SIG-M5 (cell line): ENCODE measurements around the gene UGT1A7.

Experiments used
- DNase-seq: peaks from one replicate; lab custom pipeline; 2025; lab: John Stamatoyannopoulos, UW

UGT1A7 gene

DNA sequence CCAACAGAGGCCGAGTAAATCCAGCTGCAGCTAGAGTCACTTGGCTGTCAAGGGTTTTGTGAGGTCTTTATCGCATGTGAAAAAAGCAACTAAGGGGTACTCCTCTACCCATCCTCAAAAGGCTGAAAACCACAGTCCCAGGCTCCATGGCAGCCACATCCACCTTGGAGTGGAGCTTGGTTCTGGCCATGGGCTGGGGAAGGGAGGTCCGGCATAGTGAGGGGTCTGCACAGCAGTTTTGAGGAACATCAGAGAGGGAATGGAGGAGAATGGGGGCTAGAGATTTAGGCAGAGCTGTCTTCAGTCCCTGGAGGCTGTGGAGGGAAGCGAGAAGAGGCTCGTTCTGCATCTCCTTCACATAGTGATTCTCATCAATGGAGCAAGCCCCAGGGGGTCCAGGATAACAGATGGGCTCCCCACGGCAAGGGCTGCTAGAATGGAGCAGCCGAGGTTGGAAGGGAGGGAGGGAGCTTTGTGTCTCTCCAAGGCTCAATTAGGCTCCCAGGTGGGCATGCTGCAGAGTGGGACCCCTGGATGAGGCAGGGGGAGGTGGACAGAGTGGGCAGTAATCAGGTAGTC is 117.5 kb downstream of the UGT1A7 start:
- DNase-seq = no peak

DNA sequence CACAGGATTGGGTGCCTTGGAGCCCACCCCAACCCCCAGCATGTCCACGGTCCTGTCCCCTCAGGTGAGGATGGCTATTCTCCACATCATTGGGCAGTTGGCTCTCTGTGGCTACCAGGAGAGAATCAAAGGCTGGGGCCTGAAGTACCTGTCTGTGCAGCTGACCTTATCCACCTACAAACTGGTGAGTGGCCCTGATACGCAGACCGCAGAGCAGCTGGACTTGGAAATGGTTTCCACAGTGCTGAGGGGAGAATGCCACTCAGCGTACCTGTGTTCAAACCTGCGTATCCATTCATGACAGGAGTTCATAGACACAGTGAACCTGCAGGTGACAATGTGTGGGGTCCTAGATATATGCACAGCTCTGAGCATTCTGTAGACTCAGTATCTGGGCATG is 118.0 kb downstream of the UGT1A7 start:
- no peak for DNase-seq

DNA sequence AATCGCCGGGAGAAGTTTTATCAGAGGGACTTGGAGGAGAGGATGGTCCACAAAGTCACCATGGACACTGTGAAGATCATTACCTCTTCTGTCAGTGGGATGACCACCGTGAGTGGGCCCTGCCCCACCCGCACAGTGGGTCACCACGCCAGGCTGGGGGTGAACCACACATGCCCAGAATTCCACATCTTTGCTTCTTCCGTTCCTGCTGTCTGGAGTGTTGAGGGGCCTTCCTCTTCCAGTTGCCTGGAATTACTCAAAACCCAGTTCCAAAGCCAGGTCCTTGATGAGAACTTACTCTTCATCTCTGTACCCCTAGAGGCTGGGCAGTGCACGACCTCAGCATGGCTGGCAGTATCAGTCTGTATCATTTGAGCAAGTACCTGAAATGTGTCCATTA is 118.5 kb downstream of the UGT1A7 start:
- no peak for DNase-seq

DNA sequence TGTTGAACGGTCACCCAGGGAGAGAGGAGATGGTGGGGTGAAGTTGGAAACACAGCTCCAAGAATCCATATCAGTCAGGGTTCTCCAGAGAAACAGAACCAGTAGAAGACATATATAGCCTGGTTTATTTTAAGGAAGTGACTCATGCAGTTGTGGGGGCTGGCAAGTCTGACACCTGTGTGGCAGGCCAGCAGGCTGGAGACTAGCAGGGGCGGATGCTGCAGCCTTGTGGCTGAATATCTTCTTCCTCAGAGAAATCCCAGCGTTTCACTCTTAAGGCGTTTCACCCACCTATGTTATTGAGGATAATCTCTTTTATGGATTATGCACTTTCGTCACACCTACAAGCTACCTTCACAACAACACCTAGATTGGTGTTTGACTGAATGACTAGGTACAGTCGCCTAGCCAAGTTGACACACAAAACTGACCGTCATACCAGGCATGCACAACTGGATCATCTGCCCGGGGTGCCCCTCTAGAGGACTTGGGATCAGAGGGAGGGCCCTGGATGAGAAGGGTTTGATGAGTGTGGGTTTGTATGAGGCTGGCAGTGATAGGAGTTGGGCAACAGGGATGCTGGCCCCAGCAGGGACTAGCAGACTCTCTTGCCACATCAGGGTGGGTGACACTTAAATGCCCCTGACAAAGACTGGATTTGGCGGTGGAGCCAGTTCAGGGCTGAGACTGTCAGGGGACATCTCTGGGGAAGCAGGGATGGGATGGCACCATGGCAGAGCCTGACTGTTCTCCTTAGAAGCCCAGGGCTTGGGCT is 119.8 kb downstream of the UGT1A7 start:
- DNase-seq = no peak

DNA sequence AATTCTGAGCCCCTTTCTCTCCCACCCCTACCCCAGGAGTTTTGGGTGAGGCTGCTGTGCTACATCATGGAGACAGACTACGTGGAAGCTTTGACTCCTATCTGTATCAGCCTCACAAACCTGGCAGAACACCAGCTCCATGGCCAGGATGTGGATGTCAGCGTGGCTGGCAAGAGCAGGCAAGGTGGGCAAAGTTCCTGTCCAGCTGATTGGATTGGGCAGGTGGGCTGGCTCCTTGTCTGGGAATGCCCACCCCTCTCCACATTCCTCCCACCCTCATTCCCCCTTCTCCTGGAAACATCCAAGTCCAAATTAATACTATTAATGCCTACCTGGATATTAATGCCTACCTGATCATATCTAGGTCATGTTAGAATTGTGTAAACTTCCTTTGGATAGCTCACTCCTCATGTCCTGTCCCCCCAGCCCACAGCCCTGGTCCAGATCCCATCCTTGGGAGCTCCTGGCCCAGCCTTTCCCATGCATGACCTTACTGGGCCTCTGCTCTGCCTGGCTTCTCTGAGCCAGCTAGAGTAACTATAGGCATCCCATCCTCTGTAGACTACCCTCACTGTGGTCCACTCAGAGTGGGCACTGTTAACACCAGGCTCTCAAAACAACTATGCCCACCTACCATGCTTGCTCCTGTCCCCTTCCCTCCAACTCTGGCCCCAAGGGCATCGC is 120.6 kb downstream of the UGT1A7 start:
- DNase-seq = no peak

GRCh38 chr2:233803292-233803911 is 121.7 kb downstream of the UGT1A7 start:
- DNase-seq = no peak

DNA sequence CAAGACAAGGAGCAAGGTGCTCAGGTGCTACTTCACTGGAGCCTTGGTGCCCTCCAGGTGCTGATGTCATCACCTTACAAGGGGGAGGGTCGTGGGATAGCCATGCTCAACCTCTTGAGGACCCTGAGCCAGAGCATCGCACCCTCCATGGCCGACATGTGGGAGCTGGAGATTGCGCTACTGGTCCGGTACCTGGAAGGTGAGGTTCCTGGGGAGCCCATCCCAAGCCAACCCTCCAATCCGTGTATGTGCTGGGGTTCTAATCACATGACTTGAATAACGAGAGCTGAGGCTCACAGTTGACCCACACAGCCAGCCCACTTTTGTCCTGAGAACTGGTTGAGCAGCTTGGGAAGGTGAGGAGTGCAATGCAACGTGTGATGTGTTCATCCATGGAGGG is 122.3 kb downstream of the UGT1A7 start:
- no peak for DNase-seq

GRCh38 chr2:233807215-233807865 is 125.6 kb downstream of the UGT1A7 start:
- DNase-seq = no peak

DNA sequence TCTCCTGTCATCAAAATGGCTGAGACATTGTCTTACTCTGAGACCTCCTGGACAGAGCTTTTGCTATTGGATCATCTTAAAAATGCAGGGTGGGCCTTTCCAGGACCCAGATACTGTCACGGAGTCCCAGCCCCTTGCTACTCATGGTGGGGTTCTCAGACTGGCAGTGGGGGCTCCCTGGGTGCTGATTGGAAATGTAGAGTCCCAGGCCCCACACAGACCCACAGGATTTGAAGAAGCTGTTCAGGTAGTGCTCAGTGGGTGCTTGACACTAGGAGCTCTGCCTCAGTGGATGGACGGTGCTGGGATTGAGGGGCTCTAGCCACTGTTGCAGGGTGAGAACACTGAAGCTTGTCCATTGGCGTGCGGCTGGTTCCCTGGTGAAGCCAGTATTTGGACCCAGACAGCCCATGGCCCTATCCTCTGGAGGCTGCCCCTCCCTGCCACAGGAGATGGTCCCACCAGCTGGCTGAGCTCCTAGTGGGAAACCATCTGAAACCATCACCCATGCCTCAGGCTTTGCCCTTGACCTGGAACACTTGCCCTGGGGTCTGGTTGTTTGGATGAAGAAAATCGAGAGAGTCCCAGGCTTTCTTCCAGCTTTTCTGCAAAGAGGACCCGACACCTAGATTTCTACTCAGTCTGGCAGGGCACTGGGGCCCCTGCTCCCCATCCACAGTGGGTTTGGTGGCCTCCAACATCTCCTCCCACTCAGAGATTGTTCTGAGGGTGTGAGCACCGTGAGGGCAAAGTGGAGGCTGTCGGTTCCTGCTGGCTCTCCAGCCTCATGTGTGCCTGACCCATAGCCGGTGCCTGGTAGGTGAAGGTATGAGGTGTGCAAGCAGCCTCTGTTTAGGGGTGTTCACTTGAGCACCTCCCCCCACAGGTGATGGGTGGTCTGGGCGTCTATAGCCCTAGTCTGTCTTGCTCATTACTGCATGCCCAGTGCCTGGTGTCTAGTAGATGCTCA is 126.5 kb downstream of the UGT1A7 start:
- DNase-seq = no peak

- DNase-seq = no peak
These were observed 128.7 kb downstream of the UGT1A7 start for GRCh38 chr2:233810385-233810784.

DNA sequence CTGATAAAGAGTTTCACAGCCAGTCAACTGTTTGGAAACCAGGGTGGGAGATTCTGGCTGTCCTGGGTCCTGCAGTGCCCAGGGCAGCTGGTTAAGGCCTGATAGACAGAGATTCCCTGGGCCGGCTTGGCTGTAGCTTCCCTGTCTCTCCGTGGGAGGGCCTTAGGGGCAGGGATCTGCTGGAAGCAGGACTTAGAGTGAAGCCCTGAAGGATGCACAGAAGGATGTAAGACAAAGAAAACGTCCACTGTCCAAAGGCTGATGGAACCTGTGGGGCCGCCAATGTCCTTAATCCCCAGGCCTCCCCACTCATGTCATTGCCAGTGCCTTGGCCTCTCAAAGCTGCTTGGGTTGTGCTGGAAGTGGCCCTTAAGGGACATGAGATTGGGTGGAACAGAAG is 129.4 kb downstream of the UGT1A7 start:
- DNase-seq = no peak

- no peak for DNase-seq
These were observed 130.0 kb downstream of the UGT1A7 start for GRCh38 chr2:233811732-233812131.

DNA sequence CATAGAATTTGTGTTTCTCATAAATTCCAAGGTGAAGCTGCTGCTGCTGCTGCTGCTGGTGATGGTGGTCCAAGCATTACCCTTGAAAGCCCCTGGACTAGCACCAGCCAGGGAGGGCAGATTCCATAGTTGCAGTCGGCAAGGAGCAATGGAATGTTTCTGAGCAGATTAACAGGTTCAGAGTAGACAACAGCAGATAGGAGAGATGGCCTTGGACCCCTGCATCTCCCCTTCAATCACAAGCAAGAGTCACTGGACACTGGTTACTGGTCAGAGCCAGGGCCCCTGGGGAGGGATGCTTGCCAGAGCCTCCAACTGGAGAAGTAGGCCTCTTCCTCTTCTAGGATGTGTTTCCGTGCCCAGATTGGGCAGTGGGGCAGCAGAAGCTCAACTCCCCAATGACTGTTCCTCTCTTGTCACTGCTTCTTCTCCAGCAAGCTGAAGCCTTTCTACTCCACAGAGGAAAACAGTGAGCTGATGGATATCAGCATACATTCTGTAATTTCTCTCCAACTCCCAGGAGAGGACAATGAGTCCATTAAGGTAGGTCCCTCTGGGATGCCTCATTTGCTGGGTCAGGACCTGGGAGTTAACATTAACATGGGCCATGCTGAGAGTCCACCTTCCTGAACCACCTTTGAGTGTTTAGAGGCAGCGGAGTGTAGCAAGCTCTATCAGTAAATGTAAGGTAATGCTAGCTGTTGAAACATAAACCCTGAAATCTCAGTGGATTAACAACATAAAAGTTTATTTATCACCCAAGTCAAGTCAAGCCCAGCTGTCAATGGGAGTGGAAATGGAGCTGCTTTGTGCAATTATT is 131.7 kb downstream of the UGT1A7 start:
- DNase-seq = no peak

- DNase-seq = no peak
These were observed 132.5 kb downstream of the UGT1A7 start for GRCh38 chr2:233814056-233814835.

- DNase-seq = no peak
These were observed 134.2 kb downstream of the UGT1A7 start for GRCh38 chr2:233815861-233816260.

- DNase-seq = no peak
These were observed 134.6 kb downstream of the UGT1A7 start for GRCh38 chr2:233816334-233816733.

- no peak for DNase-seq
These were observed 135.1 kb downstream of the UGT1A7 start for GRCh38 chr2:233816771-233817170.

DNA sequence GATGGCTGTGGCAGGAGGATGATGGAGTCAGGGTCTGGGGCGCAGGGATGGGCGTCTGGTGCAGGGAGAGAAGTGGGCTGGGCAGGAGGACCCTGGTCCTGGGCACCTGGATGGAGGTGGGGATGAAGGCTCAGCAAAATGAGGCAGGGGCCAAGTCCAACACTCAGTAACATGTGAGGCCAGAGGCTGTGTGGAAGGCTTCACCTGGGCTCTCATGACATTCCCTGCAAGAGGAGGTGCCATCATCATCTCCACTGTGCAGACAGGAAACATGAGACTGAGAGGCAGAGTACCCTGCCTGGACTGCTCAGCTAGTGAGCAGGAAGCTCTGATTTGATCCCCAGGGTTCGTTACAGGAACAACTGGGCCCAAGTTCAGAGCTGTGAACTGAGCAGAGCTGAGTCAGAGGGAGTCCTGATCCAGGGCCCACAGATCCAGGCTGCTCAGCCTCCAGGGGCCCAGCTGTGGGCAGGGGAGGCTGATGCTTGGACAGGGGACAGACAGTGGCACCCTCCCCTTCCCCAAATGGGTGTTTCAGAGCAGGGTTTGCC is 135.7 kb downstream of the UGT1A7 start:
- DNase-seq = no peak

- no peak for DNase-seq
These were observed 136.4 kb downstream of the UGT1A7 start for GRCh38 chr2:233817995-233818638.
